Suppressor macrophage (primary cell): ENCODE results near the gene DTX2.
A peak's percentile ranks its signal among the peaks of the same experiment; 100 is the strongest.
"Not testable (repeated sequence)": the region's sequence is repeated elsewhere in the genome, so short reads cannot be mapped to it uniquely, and the experiment has no call there.

Experiments
- DNase-seq, 4 experiments: peaks; one replicate each; pipeline ENCODE4 v3.0.0-alpha.2; 2020 to 2022

Gene DTX2

DNA sequence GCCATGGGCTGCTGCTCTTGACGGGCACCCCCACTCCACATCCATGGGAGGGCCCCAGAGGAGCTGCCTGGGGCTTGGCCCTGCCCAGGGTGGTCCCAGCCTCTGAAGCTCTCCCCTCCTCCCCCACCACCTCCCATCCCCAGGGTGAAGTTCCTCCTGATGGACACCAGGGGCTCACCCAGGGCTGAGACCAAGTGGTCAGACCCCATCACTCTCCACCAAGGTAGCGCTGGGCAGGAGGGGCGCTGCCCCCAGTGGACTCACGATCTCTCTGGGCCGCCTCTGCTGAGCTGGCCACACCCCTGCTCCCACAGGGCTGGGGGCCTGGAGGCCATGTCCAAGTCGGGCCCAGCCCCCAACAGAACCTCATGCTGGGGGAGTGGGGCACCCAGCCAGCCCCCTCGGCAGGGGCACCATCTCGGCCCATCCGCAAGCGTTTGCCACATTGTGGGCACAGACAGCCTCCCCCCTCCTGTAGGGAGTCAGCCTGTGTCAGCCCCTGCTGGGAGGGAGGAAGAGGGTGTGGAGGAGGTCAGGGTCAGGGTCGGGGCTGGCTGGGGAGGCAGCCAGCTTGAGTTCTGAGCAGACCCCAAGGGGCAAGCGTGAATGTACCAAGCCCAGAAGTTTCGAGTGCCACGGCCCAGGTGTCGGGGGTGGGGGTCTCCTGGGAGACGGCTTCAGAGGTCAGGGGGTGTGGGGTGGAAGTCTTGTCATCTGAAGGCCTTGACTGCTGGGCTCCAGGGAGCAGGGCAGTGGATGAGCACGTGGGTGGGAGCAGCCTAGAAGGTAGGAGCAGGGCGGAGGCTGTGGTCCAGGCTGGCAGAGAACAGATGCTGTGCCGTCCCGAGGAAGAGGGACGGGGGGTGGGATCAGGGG is 51.7 kb downstream of the DTX2 start:
- peak in 2 of 4 experiments; percentile 1 to 20 for DNase-seq

- DNase-seq, result no peak
Measured at GRCh38 chr7:76513817-76514799, 52.6 kb downstream of the DTX2 start.

- no peak for DNase-seq
Measured at GRCh38 chr7:76514926-76515771, 53.6 kb downstream of the DTX2 start.

- peak in 2 of 4 experiments; percentile 54 to 74 for DNase-seq
Measured at GRCh38 chr7:76515999-76516443, 54.5 kb downstream of the DTX2 start.

DNA sequence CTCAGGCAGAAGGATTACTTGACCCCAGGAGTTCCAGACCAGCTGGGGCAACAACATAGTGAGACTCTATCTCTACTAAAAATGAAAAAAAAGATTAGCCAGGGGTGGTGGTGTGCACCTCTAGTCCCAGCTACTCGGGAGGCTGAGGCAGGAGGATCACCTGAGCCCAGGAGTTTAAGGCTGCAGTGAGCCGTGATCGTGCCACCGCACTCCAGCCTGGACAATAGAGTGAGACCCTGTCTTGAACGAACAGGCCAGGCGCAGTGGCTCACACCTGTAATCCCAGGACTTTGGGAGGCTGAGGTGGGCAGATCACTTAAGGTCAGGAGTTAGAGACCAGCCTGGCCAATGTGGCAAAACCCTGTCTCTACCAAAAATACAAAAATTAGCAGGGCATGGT is 55.4 kb downstream of the DTX2 start:
- not testable (repeated sequence) for DNase-seq

- not testable (repeated sequence) for DNase-seq
Measured at GRCh38 chr7:76526183-76526582, 64.7 kb downstream of the DTX2 start.

DNA sequence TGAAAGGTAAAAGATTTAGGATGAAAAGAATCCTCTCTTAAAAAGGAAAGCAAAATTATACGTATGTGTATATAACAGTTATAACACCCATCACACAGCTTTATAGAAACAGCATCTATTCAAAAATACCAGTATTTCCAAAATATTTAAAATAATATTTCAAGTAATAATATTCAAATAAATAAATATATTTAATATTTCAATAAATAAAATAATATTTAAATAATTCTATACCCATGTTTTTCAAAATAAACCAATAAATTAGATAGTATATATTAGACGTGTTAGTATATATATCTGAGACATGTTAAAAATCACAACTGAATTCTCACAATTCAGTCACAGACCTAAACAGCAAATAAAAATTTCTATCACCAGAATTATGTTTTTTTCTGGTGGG is 70.1 kb downstream of the DTX2 start:
- DNase-seq, result not testable (repeated sequence)

- DNase-seq, result not testable (repeated sequence)
Measured at GRCh38 chr7:76543197-76543596, 81.7 kb downstream of the DTX2 start, which contains the start of gene SPDYE16. Gene SPDYE16 (minus strand): TSS chr7:76543297. CDS start chr7:76541459, 1,838 bp downstream.

DNA sequence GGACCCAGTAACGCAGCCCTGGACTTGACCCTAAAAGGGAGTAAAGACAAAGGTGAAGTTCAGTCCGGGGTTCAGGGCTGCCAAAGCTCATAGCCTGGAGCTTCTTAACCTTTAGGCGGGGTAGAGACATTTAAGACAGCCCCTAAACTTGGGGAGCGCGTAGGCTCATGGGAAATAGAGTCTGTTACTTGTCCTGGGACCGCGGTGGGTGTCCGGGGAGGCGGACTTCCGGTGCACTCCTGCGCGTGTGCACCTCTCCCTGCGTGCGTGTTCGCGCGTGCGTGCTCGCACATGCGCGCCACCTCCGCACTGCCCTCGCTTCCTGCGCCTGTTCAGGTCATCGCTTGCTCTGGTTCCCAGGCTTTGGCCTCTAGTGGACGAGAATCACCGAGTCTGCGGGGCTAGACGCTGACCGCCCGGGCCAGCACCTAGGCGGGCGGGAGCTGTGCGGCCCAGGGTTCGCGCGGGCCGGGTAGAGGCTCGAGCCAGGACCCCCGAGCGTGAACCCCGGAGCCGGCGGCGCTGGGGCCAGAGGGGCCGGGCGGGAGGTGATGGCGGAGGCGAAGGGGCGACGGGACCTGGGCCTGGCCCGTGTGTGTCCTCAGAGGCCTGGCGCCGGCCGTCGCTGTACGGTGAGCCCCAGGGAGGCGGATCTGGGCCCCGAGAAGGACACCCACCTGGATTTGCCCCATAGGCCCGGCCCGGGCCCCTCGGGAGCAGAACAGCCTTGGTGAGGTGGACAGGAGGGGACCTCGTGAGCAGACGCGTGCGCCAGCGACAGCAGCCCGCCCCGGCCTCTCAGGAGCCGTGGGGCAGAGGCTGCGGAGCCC is 87.7 kb downstream of the DTX2 start:
- DNase-seq, result peak; percentile 90 to 92 (median 92)

GRCh38 chr7:76549855-76550248 is 88.3 kb downstream of the DTX2 start:
- DNase-seq, result peak in 2 of 4 experiments; percentile 19 to 30

DNA sequence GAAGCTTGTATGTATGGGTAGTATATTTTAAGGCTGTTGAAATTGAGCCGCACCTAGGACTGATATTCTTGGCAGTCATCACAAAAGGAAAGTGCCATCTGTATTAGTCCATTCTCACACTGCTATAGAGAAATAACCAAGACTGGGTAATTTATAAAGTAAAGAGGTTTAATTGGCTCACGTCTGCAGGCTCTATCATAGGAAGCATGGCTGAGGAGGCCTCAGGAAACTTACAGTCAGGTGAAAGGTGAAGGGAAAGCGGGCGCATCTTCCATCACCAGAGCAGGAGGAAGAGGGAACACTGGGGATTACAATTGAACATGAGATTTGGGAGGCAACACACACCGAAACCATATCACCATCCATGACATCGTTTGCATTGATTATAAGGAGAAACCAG is 90.5 kb downstream of the DTX2 start:
- DNase-seq, result not testable (repeated sequence)
